ENCODE data around the gene FOXF2. TPM values are rescaled to one million over a fixed set of nuclear protein-coding genes. Genes with fewer than 3 reads are reported as not detected.

Gene FOXF2
- total and polyA plus RNA-seq, 2 donors (not counting 3 experiments of a cell fraction or from before 2014, with no cell fraction given), result not detected

- no peaks in the 10 kb centered on the region for H4K20me1 ChIP-seq (replicated peaks; ENCODE audit: control insufficient read depth, extremely low read depth, insufficient read depth, low read length)
These were observed 4.0 kb upstream of the FOXF2 start for GRCh38 chr6:1385129-1386037.

More at GRCh38 chr6:1385129-1386037, 4.0 kb upstream of the FOXF2 start:
- no peak for FAIRE-seq
- no peak overlapping the region for H3K4me2 ChIP-seq (ENCODE audit: insufficient read depth, low read length)
- H2AFZ ChIP-seq (ENCODE audit: low read depth, low read length), result no peak overlapping the region
- no peak overlapping the region for H3K27ac ChIP-seq (ENCODE audit: insufficient read depth, low read depth, low read length)
- intact Hi-C loops (cut with micrococcal nuclease), result no loop called here
- H3K4me1 ChIP-seq (ENCODE audit: control insufficient read depth, extremely low read depth, insufficient read depth, low read length), result no peaks in the 10 kb centered on the region
- no peaks in the 10 kb centered on the region for H3K9me3 ChIP-seq (replicated peaks; ENCODE audit: control insufficient read depth, insufficient read depth, low read length)
- H3K36me3 ChIP-seq (ENCODE audit: control insufficient read depth in 2 of 2, extremely low read depth in 1 of 2, insufficient read depth in 2 of 2, low read length in 2 of 2), result no peaks in the 10 kb centered on the region
- TF ChIP-seq CTCF (IDR thresholded peaks at IDR 0.05; ENCODE audit: extremely low read depth in 1 of 2, insufficient read depth in 1 of 2, low read depth in 1 of 2, low read length in 2 of 2) (no peak), POLR2A (IDR thresholded peaks at IDR 0.05; ENCODE audit: low read depth, low read length) (no peak), MAX (IDR thresholded peaks at IDR 0.05; ENCODE audit: insufficient read depth, insufficient read length) (no peak), POLR2AphosphoS5 (IDR thresholded peaks at IDR 0.05; ENCODE audit: insufficient read depth, low read depth, low read length) (no peak), GATA2 (IDR thresholded peaks at IDR 0.05; ENCODE audit: insufficient read depth, insufficient read length, low read depth, low read length) (no peak), JUN (IDR thresholded peaks at IDR 0.05; ENCODE audit: borderline replicate concordance, insufficient read depth, insufficient read length, low read depth) (no peak), MYC (IDR thresholded peaks at IDR 0.05; ENCODE audit: low read depth, low read length) (no peak), FOS (IDR thresholded peaks at IDR 0.05; ENCODE audit: borderline replicate concordance, insufficient read depth, low read length) (no peak), EZH2 (IDR thresholded peaks at IDR 0.05; ENCODE audit: borderline replicate concordance, low read depth, low read length, severe bottlenecking) (no peak)
- H3K4me3 ChIP-seq (replicated peaks in 1 of 3; ENCODE audit: insufficient read depth in 1 of 3, low read depth in 1 of 3, low read length in 3 of 3), result no peak overlapping the region
- CTCF ChIA-PET, result interaction anchor here (0.7 to 3.5 kb wide), 2 partner anchors 12 to 51 kb away, joined by 4 to 18 read pairs; no protein-coding TSS in a partner anchor
- H3K79me2 ChIP-seq (ENCODE audit: control insufficient read depth, insufficient read depth, low read length), result no peaks in the 10 kb centered on the region
- H3K9ac ChIP-seq (replicated peaks; ENCODE audit: extremely low read depth, insufficient read depth, low read length), result no peak overlapping the region
- peaks cover 78 to 89% of the 10 kb centered on the region in 2 experiments for H3K27me3 ChIP-seq (ENCODE audit: control insufficient read depth in 2 of 2, insufficient read depth in 2 of 2, low read length in 2 of 2)
- no TSS peak for BruUV-seq (replicated peaks)
- DNase-seq (ENCODE audit: low read depth, low spot score), result no peak
- dilution Hi-C loops (cut with MboI; ENCODE audit: extremely low pct_ligation_motif_present, low sequenced_read_pairs), result no loop called here
- POLR2A ChIA-PET, result no interaction called here
- H3K9me1 ChIP-seq (replicated peaks; ENCODE audit: control insufficient read depth, extremely low read depth, insufficient read depth, low read length), result no peaks in the 10 kb centered on the region
